HUES48 (cell line): ENCODE data around the gene TECPR2.

Experiments used
- H3K27ac ChIP-seq: one replicate; pipeline ENCODE4 v1.7.0; 2013; ENCODE audit warnings: low read depth, low read length, inconsistent platforms
- H3K27me3 ChIP-seq: 2 replicates; pipeline ENCODE4 v1.6.1; 2013; ENCODE audit warnings: mild to moderate bottlenecking, low read length; ENCODE audit not compliant: control insufficient read depth, insufficient read depth
- H3K36me3 ChIP-seq: 2 replicates; pipeline ENCODE4 v1.6.1; 2013; ENCODE audit warnings: low read length; ENCODE audit not compliant: control insufficient read depth, insufficient read depth
- H3K4me1 ChIP-seq: 2 replicates; pipeline ENCODE4 v1.6.1; 2013; ENCODE audit warnings: mild to moderate bottlenecking, low read length; ENCODE audit not compliant: control insufficient read depth, insufficient read depth
- H3K4me3 ChIP-seq: 2 replicates; pipeline ENCODE4 v1.5.1; 2013; ENCODE audit warnings: mild to moderate bottlenecking, low read depth, low read length
- H3K9ac ChIP-seq: 2 replicates; pipeline ENCODE4 v1.6.1; 2013; ENCODE audit warnings: mild to moderate bottlenecking, low read depth, low read length, moderate library complexity
- H3K9me3 ChIP-seq: 2 replicates; pipeline ENCODE4 v1.6.1; 2013; ENCODE audit warnings: low read length; ENCODE audit not compliant: control insufficient read depth, insufficient read depth

TECPR2 gene

DNA sequence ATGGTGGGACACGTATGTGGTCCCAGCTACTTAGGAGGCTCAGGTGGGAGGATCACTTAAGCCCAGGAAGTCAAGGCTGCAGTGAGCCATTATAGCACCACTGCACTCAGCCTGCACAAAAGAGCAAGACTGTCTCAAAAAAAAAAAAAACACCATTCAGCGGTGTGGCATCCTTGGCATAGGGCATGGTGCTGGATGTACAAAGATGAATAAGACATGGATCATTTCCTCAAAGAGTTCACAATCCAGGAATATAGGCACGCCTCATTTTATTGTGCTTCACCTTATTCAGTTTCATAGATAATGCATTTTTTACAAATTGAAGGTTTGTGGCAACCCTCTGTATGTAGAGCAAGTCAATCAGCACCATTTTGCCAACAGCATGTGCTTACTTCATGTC is 6.5 kb upstream of the TECPR2 start:
- H3K27ac ChIP-seq: no peak overlapping the region
- H3K36me3 ChIP-seq: peaks cover 58% of the 10 kb centered on the region
- no peak overlapping the region for H3K9ac ChIP-seq
- no peak overlapping the region for H3K4me3 ChIP-seq
- H3K4me1 ChIP-seq: no peaks in the 10 kb centered on the region
- H3K9me3 ChIP-seq: no peaks in the 10 kb centered on the region
- H3K27me3 ChIP-seq: no peaks in the 10 kb centered on the region

DNA sequence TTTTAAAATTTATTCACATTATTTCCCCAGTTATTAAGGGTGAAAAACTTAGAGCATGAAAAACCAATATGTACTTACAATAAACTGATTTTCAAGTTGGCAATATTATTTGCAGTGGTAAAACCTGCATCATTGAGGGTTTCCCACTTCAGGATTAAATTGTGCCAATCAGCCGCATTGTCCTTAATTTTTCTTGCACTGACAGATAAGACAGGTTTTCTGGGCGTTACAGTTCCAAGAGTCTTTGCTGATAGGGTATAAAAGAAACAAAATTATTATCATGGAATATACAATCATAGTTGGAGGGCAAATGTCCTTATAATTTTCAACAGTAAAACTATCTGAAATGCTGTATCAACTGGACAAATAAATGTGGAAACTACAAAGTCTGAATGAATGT is 3.4 kb upstream of the TECPR2 start:
- Histone ChIP-seq H3K27ac (no peak overlapping the region), H3K9ac (no peak overlapping the region), H3K36me3 (peaks cover 37% of the 10 kb centered on the region), H3K4me1 (peaks cover 8% of the 10 kb centered on the region), H3K9me3 (no peaks in the 10 kb centered on the region), H3K27me3 (no peaks in the 10 kb centered on the region), H3K4me3 (no peak overlapping the region)

DNA sequence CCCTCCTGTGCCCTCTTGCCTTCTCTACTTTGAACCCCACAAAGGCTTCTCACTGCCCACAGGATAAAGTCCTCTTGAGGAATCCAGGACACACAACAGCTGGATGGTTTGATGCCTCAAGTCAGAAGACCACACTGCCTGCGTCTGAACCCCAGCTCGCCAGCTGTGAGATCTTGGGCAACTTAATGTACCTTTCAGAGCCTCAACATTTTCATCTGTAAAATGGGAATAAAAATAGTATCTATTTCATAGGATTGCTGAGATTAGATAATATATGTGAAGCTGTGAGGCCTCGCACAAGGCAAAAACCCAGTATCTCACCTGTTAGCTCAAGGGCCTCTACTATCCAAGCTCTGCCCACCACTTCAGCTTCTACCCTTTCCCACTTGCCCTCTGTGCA is 2.4 kb upstream of the TECPR2 start:
- peaks cover 32% of the 10 kb centered on the region for H3K36me3 ChIP-seq
- H3K9ac ChIP-seq: no peak overlapping the region
- H3K27ac ChIP-seq: no peak overlapping the region
- peaks cover 8% of the 10 kb centered on the region for H3K4me1 ChIP-seq
- H3K9me3 ChIP-seq: no peaks in the 10 kb centered on the region
- no peak overlapping the region for H3K4me3 ChIP-seq
- no peaks in the 10 kb centered on the region for H3K27me3 ChIP-seq

DNA sequence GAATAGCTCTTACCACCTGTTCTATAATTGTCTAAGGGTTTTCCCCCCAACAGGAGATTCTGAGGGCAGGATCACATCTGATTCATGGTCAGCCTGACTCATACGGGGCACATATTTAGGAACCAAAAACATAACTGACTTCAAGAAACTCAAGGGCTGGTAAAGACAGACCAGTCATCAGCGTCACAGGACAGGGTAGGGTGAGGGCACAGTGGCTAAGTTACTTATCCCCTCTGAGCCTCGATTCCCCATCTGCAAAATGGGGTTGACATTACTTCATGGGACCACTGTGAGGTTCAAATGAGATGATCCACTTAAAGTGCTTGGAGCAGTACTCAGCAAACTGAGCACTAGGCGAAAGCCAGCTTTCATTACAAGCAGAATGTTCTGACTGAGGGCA is 657 bp upstream of the TECPR2 start:
- no peaks in the 10 kb centered on the region for H3K9me3 ChIP-seq
- H3K36me3 ChIP-seq: peaks cover 19% of the 10 kb centered on the region
- H3K4me3 ChIP-seq: peak overlapping the region; percentile 95
- no peaks in the 10 kb centered on the region for H3K27me3 ChIP-seq
- peak overlapping the region; percentile 40; the same call in 1 of the 2 replicates for H3K9ac ChIP-seq
- H3K4me1 ChIP-seq: peaks cover 8% of the 10 kb centered on the region
- no peak overlapping the region for H3K27ac ChIP-seq

DNA sequence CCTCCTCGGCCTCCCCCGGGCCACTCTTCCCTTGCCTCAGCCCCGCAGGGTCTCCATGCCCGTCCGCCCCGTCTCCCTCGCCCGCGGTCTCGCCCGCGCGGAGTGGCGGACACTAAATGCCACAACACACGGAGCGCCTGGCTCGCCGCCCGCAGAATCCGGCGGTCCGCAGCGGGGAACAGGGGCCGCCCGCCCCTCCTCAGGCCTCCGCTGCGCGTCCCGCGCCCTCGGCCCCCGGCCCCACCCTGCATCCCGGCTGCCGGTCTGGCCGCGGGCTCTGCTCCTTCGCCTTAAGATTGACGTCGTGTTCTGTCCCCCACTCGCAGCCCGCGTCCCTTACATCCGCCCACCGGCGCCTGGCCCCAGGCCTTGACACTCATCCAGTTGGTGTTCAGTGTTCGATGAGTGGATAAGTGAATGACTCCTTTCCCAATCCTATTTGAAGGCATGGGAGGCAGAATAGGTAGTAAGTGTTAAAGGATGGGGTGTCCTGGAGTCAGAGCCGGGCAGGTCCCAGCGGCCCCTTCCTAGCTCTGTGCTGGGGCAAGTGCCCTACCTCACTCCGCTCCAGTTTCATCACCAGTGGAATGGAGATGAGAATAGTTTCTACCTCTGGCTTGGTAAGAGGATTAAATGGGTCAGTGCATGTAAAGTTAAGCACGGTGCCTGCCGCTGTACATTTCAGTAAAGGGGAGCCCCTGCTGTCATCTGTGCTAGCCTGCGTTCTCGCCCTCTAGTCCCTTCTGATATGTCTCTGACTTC is 622 bp downstream of the TECPR2 start:
- Histone ChIP-seq H3K4me1 (peaks cover 8% of the 10 kb centered on the region), H3K36me3 (peaks cover 7% of the 10 kb centered on the region; the same call in 1 of the 2 replicates), H3K27ac (peak overlapping the region; percentile 49), H3K9me3 (no peaks in the 10 kb centered on the region), H3K9ac (peak overlapping the region; percentile 22; the same call in 1 of the 2 replicates), H3K27me3 (no peaks in the 10 kb centered on the region), H3K4me3 (peak overlapping the region; percentile 95)

DNA sequence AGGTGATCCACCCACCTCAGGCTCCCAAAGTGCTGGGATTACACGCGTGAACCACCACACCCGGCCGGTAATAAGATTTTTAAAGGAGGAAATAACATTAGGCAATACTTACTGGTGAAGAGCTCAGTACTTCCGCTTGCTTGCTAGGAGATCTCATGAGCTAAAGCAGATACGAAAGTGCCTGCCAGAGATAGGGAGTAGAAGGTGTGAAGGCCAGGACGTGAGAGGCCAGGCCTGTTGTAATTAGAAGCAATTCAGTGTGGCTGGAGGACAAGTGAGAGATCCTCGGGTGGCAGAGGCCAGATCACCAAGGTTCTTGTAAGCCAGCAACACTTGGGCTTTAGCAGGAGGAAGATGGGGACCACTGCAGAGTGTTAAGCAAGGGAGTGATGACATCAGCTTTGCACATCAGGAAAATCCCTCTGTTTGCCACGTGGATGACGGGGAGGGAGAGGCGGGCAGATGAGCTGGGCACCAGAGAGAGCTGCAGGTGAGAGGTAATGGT is 7.6 kb downstream of the TECPR2 start:
- Histone ChIP-seq H3K9me3 (no peaks in the 10 kb centered on the region), H3K36me3 (no peaks in the 10 kb centered on the region; the same call in 1 of the 2 replicates), H3K27ac (no peak overlapping the region), H3K27me3 (no peaks in the 10 kb centered on the region), H3K4me3 (no peak overlapping the region), H3K4me1 (no peaks in the 10 kb centered on the region), H3K9ac (no peak overlapping the region)

DNA sequence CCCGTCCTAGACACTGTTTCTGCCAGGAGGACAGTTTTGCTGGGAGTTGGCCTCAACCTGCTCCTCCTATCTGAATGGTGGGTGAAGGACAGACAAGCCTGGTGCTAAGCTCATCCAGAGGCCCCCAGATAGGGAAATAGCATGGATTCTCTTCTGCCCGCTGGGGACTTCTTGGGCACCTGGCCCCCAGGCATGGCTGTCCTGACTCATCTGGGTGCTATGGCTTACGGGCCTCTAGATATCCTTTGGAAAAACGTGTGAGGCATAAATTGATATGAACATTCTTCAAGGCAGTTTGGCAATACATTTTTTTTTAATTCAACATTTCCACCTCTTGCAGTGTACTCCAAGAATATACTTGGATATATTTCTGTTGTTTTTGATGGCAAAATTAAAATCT is 8.6 kb downstream of the TECPR2 start:
- H3K4me3 ChIP-seq: no peak overlapping the region
- no peaks in the 10 kb centered on the region for H3K4me1 ChIP-seq
- H3K36me3 ChIP-seq: peaks cover 2% of the 10 kb centered on the region; the same call in 1 of the 2 replicates
- H3K27ac ChIP-seq: no peak overlapping the region
- no peaks in the 10 kb centered on the region for H3K9me3 ChIP-seq
- no peak overlapping the region for H3K9ac ChIP-seq
- H3K27me3 ChIP-seq: no peaks in the 10 kb centered on the region

DNA sequence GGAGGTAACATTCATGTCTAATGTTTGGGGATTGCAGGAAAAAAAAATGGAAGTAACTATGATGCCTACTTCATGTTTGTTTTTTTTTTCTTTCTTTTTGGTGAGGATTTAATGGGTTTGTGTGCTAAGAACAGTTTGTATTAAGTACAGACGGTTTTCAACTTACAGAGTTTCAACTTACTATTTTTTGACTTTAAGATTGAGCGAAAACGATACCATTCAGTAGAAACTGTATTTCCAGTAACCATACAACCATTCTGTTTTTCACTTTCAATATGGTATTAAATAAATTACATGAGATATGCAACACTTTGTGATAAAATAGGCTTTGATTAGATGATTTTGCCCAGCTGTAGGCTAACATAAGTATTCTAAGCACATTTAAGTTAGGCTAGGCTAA is 10.4 kb downstream of the TECPR2 start:
- Histone ChIP-seq H3K27ac (no peak overlapping the region), H3K36me3 (peaks cover 14% of the 10 kb centered on the region), H3K9ac (no peak overlapping the region), H3K4me3 (no peak overlapping the region), H3K27me3 (no peaks in the 10 kb centered on the region), H3K9me3 (no peaks in the 10 kb centered on the region), H3K4me1 (no peaks in the 10 kb centered on the region)

DNA sequence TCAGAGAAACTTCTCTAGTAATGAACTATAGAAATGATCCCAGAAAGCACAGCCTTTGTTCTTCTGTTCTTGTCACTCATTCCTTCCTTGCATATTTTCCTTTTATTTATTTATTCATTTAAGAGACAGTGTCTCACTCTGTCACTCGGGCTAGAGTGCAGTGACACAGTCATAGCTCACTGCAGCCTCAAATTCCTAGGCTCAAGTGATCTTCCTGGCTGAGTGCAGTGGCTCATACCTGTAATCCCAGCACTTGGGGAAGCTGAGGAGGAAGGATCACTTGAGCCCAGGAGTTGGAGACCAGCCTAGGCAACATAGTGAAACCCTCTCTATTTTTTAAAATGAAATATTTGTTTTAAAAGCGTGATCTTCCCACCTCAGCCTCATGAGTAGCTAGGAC is 11.5 kb downstream of the TECPR2 start:
- H3K4me1 ChIP-seq: no peaks in the 10 kb centered on the region
- no peaks in the 10 kb centered on the region for H3K27me3 ChIP-seq
- no peaks in the 10 kb centered on the region for H3K9me3 ChIP-seq
- H3K27ac ChIP-seq: no peak overlapping the region
- H3K36me3 ChIP-seq: peaks cover 18% of the 10 kb centered on the region
- H3K9ac ChIP-seq: no peak overlapping the region
- H3K4me3 ChIP-seq: no peak overlapping the region

DNA sequence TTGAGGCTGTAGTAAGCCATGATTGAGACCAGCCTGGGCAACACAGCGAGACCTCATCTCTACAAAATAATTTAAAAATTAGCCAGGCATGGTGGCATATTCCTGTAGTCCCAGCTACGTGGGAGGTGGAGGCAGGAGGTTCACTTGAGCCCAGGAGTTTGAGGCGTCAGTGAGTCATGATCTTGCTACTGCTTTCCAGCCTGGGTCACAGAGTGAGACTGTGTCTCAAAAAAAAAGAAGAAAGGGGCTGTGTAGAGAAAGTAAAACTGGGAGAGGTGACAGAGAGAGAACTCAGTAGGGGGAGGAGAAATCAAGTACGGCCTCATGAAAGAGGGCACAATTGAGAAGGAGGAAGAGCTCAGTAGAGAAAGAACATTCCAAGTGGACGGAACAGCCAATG is 12.4 kb downstream of the TECPR2 start:
- Histone ChIP-seq H3K9ac (no peak overlapping the region), H3K9me3 (no peaks in the 10 kb centered on the region), H3K27me3 (no peaks in the 10 kb centered on the region), H3K4me3 (no peak overlapping the region), H3K4me1 (no peaks in the 10 kb centered on the region), H3K36me3 (peaks cover 18% of the 10 kb centered on the region), H3K27ac (no peak overlapping the region)

DNA sequence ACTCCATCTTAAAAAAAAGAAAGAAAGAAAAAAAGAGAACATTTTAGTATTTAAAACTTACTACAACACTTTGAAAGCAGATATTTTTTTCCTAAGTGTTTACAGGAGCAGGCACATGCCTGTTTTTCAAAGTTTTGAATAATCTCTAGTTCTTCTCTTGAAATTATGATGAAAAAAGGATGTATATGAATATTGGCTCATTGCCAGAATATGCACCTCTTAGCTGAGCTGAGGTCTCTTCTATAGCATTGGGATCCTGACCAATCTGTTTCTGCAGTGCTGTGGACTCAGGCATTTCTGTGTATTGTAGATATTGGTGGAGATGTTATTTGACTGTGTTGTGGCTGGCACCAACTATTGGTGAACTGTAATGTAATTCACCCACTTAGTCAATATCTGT is 15.0 kb downstream of the TECPR2 start:
- peaks cover 18% of the 10 kb centered on the region for H3K36me3 ChIP-seq
- no peaks in the 10 kb centered on the region for H3K27me3 ChIP-seq
- no peaks in the 10 kb centered on the region for H3K9me3 ChIP-seq
- H3K27ac ChIP-seq: no peak overlapping the region
- H3K9ac ChIP-seq: no peak overlapping the region
- H3K4me3 ChIP-seq: no peak overlapping the region
- no peaks in the 10 kb centered on the region for H3K4me1 ChIP-seq
